ENCODE measurements around the gene FOXK1.

DNA sequence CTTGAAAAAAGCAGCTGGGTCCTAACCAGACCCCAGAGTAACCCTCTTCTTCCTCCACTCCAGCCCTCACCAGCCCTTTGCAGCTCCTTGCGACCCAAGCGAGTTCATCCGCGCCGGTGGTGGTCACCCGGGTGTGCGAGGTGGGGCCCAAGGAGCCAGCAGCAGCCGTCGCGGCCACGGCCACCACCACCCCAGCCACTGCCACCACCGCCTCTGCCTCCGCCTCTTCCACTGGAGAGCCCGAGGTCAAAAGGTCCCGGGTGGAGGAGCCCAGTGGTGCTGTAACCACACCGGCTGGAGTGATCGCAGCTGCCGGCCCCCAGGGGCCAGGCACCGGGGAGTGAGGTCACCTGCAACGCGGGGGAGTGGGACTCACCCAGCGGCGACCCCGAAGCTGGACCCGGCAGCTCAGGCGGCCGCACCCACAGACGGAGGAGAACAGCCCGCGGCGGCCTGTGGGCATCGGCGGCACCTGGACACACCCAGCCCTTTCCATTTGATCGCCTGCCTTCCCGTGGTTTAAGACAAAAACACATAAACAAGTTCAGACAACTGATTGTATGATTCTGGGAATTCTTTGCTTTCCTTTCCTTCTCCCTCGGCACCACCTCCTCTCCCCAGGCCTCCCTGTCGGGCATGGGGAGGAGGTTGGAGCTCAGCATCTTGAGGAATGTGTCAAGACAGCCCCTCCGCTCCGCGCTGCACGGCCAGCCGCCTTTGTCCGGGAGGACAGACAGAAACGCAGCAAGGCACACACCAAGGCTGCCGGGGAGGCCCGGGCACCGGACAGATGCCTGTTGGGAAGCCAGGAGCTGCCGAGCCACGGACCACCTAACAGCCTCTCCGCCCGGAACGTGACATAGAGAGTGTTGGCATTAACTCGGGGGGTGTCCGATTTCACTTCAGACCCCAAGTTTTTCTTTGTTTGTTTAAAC is 80.3 kb downstream of the FOXK1 start:
- TF ChIP-seq, protein P1, sequence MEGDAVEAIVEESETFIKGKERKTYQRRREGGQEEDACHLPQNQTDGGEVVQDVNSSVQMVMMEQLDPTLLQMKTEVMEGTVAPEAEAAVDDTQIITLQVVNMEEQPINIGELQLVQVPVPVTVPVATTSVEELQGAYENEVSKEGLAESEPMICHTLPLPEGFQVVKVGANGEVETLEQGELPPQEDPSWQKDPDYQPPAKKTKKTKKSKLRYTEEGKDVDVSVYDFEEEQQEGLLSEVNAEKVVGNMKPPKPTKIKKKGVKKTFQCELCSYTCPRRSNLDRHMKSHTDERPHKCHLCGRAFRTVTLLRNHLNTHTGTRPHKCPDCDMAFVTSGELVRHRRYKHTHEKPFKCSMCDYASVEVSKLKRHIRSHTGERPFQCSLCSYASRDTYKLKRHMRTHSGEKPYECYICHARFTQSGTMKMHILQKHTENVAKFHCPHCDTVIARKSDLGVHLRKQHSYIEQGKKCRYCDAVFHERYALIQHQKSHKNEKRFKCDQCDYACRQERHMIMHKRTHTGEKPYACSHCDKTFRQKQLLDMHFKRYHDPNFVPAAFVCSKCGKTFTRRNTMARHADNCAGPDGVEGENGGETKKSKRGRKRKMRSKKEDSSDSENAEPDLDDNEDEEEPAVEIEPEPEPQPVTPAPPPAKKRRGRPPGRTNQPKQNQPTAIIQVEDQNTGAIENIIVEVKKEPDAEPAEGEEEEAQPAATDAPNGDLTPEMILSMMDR (IDR thresholded peaks at IDR 0.05), result no peak
- TF ChIP-seq EP300 (IDR thresholded peaks at IDR 0.05), result no peak
- no peak for TF ChIP-seq POLR2A (IDR thresholded peaks at IDR 0.05)
